Frontal cortex (tissue), 4 donors: ENCODE results near the gene TNPO2. TPM values are rescaled to one million over a fixed set of nuclear protein-coding genes. Genes with fewer than 3 reads are reported as not detected.
"Not testable (repeated sequence)": the region's sequence is repeated elsewhere in the genome, so short reads cannot be mapped to it uniquely, and the experiment has no call there.

Experiments
- DNase-seq, 2 donors: peaks; one replicate each; pipeline ENCODE4 v3.0.0; 2012; ENCODE audit warnings: low spot score in 2 of 2
- FAIRE-seq: peaks from 2 replicates; lab custom pipeline; 2012; peaks lifted over from hg19 to GRCh38; lab: Jason Lieb, UNC
- total RNA-seq: library from RNA; depleted of rRNA; stranded (reverse); fragments of >200 nt; gene quantifications from one replicate; pipeline ENCODE4 v1.2.3, GENCODE V29; 2014
- donor health status: control.
- donor health status: control.
- donor health status: control.

The TNPO2 gene
- total RNA-seq, 1 donor from 2014 or later, result 68.5 TPM

GRCh38 chr19:12685831-12686230, 37.9 kb downstream of the TNPO2 start:
- no peak for FAIRE-seq
- no peak for DNase-seq

DNA sequence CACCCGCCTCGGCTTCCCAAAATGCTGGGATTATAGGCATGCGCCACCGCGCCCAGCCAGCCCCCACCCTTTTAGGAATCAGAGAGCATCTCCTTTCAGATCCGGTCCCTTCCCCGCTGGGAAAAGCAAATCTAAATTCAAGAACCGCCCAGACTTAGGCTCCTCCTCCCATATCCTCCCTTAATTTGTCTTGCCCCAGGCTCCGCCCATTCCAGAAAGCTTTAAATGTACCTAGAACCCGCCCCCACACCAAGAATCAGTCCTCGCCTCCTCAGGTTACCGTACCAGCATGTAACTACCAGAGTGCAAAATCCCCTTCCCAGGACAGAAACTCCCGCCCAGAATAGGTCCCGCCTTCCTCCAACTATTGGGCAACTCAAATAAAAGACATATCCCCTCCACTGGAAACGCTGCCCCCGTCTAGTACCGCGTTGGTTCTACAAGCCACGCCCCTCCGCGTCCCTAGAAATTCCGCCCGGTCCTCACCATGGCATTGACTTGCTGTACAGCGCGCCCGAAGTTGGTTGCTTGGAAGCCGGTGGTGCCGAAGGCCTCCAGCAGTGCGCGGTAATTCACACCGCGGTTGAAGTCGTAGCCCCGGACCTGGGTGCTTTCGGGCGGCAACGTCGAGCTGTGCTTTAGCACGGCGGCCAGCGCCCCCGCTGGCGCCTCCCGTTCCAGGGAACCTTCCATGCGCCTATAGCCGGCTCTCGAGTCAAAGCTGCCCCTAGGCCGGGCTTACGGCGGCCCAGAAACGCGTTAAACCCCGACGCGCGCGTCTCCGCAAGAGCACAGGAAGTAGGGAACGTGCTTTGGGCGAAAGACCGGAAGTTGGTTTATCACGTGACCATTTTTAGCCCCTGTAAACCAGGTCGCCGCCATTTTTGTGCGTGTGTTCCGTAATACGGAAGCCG, 42.4 kb downstream of the TNPO2 start, which contains the start of gene DHPS:
TSS of gene DHPS (minus strand) at position 807 of the 914 bp plus-strand sequence. CDS start at position 693, 114 bp downstream.
- DNase-seq (peak; percentile 90 to 95), FAIRE-seq (peak; percentile 10)

GRCh38 chr19:12680034-12680433, 43.7 kb downstream of the TNPO2 start:
- DNase-seq (no peak), FAIRE-seq (no peak)

- FAIRE-seq, result not testable (repeated sequence)
Measured at GRCh38 chr19:12678039-12678438, 45.7 kb downstream of the TNPO2 start.

DNA sequence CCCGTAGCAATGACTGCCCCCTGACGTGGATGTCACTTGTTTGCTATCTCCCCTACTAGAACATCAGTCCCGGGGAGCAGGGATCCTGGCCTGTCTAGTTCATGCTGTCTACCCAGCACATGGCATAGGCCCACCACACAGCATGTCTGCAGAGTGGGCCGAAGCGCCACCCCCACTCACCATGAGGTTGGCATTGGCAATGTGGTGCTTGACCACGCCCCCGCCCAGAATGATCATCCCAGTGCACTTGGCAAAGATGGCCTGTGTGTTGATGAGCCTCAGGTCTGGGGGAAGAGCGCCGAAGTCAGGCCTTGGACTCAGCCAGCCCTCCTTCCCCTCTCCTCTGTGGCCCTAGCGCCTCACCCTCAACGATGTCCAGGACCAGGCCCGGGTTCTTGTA, 46.8 kb downstream of the TNPO2 start:
- FAIRE-seq (no peak), DNase-seq (no peak)

More at GRCh38 chr19:12678039-12678438, 45.7 kb downstream of the TNPO2 start:
- not testable (repeated sequence) for DNase-seq

GRCh38 chr19:12676384-12676792, 47.3 kb downstream of the TNPO2 start:
- no peak for FAIRE-seq
- peak in 1 of 2 donors; percentile 75 for DNase-seq

DNA sequence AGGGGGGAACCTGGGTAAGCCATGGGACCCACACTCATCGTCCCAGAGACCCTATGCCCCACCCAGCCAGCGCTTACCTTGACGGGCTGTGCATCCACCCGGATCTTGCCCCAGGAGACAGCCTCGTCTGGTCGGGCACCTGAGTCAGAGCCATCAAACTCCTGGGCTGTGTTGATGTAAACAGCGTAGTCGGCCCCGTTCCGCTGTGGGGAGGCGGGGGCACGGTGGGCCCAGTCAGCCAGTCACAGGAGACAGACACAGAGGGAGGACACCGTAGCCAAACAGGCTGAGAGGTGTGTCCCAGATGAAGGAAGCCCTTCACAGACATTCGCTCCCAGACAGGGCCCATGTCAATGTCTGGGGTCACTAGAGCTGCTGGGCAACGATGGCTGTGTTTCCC, 47.8 kb downstream of the TNPO2 start:
- no peak for FAIRE-seq
- no peak for DNase-seq

- FAIRE-seq, result no peak
- no peak for DNase-seq
Measured at GRCh38 chr19:12675399-12675798, 48.3 kb downstream of the TNPO2 start.

- DNase-seq (no peak), FAIRE-seq (no peak)
Measured at GRCh38 chr19:12672744-12673143, 51.0 kb downstream of the TNPO2 start.

- FAIRE-seq (no peak), DNase-seq (no peak)
Measured at GRCh38 chr19:12670159-12670928, 53.4 kb downstream of the TNPO2 start.

DNA sequence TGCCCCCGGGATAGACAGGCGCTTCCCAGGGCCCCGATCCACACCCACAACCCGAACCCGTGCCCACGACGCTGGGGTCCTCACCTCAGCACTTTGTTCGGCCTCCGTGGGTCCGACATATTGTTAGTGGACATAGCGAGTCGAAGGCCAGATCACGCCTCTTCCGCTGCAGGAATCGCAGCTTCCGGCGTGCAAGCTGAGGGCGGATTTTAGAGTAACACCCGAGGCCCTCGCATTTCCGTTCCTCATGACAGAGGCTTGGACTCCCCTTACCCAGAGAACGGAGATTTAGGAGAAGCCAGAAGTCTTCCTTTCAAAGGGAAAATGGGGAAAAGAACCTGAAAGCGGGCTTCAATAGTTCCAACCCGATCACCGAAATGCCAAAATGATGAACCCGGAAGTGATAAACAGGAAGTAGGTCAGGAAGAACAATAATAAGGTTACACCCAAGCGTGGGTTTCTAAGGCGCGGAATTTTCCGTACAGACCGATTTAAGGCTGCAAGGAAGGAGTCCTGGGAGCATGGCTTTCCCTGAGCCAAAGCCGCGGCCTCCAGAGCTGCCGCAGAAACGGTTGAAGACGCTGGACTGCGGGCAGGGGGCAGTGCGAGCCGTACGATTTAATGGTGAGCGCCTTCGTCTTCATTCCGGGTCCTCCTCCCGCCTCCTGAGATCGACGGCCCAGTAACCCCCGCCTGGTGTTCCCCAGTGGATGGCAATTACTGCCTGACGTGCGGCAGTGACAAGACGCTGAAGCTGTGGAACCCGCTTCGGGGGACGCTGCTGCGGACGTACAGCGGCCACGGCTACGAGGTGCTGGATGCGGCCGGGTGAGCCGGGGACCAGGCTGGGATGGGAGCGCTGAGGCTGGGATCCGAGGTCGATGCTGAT, 54.2 kb downstream of the TNPO2 start:
- DNase-seq (peak; percentile 85 to 86), FAIRE-seq (no peak)

DNA sequence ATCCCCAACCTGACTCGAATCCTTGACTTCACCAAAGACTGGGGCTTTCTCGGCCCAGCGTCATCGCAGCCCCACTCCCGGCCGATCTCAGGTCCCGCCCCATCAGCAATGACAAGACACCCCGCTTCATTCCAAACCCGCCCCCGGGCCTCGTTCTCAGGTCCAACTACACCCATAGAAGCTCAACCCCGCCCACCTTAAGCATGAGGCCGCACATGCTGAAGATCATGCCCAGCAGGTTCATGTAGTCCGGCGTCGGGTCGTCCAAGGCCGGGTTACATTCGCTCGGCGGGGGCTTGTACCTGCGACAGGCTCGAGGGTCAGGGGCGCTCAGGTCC, 54.8 kb downstream of the TNPO2 start:
- peak in 1 of 2 donors; percentile 66 for DNase-seq
- no peak for FAIRE-seq

DNA sequence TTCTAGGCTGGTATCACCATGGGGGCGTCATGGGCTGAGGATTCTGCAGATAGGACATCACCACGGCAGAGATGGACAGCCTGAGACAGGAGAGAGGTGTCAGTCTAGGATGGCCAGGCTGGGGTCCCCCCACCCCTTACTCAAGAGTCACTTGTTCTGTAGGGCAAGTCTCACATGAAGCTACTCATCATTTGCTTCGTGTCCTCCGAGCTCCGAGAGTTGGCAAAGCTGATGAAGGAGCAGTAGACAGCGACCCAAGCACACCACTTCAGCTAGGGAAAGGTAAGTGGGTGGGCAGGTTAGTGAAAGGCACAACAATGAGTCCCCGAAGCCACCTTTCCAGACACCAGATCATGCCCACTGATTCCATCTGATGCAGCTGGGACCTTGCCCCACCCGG, 55.4 kb downstream of the TNPO2 start:
- DNase-seq (no peak), FAIRE-seq (no peak)

DNA sequence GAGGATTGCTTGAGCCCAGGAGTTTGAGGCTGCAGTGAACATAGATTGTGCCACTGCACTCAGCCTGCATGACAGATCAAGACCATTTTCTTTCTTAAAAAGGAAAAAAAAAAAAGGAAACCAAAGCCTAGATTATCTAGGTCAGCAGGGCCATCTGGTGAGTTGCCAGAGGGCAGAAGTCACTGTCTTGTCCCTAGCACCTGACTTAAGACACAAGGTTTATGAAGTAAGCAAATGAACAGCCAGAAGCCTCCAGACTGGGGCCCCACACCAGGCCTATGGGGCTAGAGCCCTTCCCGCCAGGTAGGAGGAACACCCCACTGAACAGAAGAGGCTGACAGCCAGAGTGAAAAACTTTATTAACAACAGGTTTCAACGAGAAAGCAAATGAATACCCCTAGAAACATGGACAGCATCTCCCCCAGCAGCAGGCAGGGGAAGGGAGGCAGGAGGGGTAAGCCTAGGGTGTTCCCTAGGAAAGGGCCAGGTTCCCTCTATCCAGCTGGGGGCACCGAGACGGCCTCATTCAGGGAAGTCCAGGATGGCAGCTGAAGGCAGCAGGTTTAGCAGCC, 55.9 kb downstream of the TNPO2 start:
- FAIRE-seq (no peak), DNase-seq (no peak)

DNA sequence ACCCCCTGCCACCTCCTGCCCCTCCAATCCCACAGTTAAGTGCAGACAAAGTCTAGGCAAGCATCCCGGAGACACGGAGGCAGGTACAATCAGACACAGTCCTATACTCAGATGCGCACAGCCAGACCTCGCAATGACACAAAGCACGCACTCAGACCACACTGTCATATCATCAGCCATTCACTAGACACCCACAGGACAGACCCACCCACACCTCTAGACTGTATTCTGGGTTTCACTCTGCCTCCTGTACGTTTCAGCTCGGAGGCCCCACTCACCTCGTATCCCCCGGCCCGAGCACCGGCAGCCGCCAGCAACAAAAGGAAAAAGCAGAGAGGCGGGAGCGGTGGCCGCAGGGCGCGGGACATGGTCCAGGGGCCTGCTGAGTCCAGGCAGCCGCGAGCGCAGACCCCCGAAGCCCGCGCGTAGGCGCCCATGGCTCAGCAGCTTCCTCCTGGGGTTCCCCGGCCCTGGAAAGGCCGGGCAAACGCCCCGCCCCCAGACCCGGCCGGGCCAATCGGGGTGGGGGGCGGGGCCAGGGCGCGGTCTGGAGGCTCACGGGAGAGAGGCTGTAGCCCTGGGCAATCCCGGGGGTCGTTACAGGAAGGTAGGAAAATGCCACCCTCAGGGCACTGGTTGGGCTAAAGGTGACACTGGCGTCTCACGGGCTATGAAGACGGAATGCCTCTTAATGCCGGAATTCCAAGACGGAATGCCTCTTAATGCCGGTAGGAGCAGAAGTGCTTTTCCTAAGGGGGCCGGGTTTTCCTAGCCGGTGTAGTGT, 57.3 kb downstream of the TNPO2 start, which contains the start of the genes MAN2B1 and WDR83:
TSS of gene MAN2B1 (minus strand) at position 478 of the 784 bp plus-strand sequence. CDS start at position 437, 41 bp downstream.
TSS of gene WDR83 (plus strand) at position 543 of the 784 bp plus-strand sequence. CDS start 2,984 bp downstream, outside the sequence.
- FAIRE-seq (no peak), DNase-seq (peak; percentile 84 to 93)

DNA sequence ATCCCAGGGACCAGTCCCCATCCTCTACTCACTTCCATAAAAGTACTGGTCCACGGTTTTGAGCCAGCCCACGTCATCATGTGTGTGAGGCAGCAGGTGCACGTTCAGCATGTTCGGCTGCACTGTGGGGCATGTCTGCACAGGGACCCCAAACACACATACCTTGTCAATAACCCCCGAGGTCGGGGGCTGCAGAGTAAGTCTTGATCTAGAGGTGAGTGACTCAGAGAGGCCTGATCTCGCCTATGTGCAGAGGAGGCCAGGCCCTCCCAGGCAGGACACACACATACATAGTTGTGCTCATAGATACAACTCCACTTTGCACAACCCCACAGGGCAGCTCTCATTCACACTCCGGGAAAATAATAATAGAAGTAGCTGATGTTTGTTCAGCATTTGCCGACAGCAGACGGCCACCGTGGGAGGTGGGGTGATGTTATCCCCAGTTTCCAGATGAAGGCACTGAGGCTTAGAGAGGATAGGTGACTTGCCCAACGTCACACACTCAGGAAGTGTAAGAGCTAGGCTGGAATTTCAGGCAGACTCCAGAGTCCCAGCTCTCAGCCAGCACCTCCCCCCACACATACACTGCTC, 58.0 kb downstream of the TNPO2 start:
- FAIRE-seq, result no peak

GRCh38 chr19:12665281-12665573, 58.5 kb downstream of the TNPO2 start:
- no peak for FAIRE-seq
- DNase-seq, result no peak

More for the DNA sequence above, 58.0 kb downstream of the TNPO2 start:
- DNase-seq, result no peak
